Measurements from ENCODE around the gene NCK1.
"Not testable (repeated sequence)": the region's sequence is repeated elsewhere in the genome, so short reads cannot be mapped to it uniquely, and the experiment has no call there.

Gene NCK1

DNA sequence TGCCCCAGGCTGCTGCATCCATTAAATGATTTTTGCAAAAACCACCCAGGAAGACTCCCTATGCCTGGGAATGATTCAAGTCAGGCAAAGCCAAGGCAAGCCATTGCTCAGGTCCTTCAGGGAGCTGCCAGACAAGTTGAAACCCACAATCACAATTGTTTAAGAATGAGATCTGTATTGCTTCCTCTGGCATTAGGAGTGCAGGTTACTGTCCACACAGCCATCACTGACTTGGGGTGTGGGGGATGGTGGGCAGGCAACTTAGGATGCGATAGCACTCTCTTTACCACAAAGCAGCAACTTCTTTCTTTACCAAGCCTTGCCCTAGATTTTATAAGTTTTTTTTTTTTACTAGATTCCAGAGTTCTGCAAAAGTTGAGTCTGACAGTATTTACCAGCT, 80.8 kb downstream of the NCK1 start:
- in situ Hi-C loops (cut with HindIII; ENCODE audit: low sequenced_read_pairs), result no loop called here

DNA sequence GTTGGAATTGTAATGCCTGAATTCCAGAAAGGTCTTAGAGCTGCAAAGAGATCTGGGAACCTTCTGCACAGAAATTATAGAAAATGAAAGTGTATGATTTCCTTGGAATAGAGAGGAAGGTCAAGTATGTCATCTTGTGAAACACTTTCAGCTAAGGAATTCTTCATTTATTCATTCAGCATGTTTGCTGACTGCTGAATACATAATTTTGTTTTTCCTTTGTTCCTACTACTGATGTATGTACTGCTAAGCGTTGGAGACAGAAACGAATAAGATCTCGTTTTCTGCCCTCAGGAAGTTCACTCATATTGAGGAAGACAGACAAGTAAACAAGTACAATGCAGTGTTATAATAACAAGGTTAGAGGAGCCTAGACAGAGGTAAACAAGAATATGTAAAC, 81.4 kb downstream of the NCK1 start:
- in situ Hi-C loops (cut with HindIII; ENCODE audit: low sequenced_read_pairs), result no loop called here

DNA sequence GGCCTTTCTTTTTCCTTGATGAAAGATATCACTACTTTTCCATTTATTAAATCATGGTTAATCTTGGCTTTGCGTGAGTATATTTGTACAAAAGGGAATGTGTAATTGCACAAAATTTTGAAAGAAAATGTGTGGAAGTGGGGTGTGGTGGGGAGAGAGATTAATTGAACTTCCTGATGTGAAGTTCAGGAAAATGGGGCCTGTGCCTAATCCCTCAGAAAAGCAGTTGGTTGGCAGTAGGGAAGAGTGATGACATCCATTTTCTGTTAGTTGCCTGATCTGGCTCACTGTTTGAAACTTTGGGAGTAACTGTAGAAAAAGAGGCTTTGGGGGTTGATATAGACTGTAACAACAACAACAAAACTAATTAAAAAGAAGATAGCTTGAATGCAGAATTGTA, 85.0 kb downstream of the NCK1 start:
- in situ Hi-C loops (cut with HindIII; ENCODE audit: low sequenced_read_pairs), result no loop called here

DNA sequence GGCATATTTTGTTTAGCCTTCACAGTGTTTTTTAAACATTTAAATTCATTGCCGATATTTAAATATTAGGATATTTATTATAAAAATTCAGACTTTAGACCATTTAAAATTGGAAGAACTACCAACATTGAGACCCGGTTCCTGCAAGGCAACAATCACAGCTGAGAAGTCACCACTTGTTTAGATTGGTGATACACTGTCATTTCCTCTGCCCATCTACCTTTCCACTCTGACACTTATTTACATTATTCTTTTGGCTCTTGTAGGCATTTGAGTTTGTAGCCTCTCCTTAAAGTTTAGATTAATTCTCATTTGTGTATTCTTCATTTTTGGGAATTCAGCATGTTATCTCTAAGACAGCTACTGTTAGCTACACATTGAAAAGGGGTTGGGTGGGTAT, 85.5 kb downstream of the NCK1 start:
- in situ Hi-C loops (cut with HindIII; ENCODE audit: low sequenced_read_pairs), result no loop called here

DNA sequence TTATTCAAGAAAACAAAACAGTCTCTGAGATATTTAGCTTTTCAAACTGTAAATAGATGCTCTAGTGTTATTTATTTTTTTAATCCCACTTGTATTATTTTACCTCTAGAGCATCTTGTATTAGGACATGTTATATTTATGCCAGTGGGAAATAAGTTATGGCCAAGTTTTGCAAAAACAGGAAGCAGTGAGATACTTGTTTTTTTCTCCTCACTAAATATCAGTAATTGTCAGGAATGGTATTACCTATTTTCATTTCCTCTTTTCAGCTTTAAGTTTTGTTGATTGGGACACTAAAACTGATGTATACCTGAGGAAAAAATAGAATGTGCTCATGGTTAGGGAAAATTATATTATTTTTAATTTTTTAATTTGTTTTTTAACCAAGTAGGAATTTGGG, 87.1 kb downstream of the NCK1 start:
- in situ Hi-C loops (cut with HindIII; ENCODE audit: low sequenced_read_pairs), result no loop called here

DNA sequence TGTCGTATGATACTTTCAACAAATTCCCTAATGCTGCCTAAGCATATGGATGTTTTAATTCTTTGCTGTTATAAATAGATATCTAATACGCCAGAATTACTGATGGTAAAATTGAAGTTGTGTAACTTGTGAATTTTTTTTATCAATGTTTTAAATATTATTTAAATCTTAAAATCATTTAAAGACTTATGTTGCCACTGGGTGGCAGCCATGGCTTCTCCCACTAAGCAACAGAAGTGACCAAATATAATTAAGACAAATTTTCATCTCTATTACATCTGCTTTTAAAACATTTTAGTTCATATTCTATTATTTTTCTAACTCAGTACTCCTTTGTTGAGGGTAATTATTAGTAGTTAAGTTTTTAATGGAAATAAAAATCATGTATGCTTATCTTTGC, 87.7 kb downstream of the NCK1 start:
- in situ Hi-C loops (cut with HindIII; ENCODE audit: low sequenced_read_pairs), result no loop called here

DNA sequence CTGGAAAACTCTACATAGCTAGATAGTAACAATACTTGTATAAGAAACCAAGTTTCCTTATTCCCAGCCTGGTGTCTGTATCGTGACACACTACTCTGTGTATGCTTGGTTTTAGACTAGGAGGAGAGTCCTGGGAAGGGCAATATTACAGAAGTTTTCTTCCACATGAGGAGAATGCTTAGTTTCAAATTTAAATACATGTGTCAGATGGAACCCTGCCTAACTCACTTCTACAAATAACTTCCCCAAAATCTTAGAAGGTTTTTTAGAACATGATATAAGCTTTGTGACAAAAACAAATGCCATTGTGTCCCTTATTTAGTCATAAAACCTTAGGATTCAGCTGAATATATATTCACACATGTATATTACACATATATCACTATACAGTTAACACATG, 88.6 kb downstream of the NCK1 start:
- in situ Hi-C loops (cut with HindIII; ENCODE audit: low sequenced_read_pairs), result no loop called here

DNA sequence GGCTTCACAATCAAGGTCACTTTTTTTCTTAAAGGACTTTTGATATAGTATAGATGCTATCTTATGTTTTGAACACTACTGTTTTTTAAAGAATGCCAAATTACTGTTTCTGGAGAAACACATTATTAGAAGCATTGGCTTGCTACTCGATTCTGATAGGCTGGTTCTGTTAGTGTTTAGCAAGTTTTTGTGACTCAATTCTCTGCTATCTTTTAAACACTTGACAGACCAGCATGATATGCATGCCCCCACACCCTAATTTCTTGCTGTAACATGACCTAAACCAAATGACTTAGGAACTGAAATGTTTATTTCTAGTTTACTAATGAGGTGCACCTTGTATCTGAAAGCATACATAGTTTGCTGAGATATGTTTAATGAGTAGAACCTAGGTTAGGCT, 90.3 kb downstream of the NCK1 start:
- in situ Hi-C loops (cut with HindIII; ENCODE audit: low sequenced_read_pairs), result no loop called here

DNA sequence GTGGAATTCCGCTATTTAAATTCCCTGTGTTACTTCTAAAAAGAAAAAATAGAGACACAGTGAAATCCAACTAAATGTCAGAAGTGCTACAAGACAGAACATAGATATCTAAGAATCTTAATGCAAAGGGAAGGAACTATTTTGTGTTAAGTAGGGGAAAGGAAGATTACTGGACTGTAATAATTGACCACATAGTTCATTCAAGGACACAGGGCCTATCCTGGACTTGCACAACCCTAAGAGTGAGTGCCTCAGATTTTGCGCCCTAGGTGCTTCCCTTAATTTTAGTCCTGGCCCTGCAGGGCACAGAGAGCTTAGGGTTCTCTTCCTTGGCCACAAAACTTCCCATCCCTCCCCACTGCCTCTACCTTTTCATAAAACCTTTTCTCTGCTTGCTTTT, 92.2 kb downstream of the NCK1 start:
- in situ Hi-C loops (cut with HindIII; ENCODE audit: low sequenced_read_pairs), result no loop called here

DNA sequence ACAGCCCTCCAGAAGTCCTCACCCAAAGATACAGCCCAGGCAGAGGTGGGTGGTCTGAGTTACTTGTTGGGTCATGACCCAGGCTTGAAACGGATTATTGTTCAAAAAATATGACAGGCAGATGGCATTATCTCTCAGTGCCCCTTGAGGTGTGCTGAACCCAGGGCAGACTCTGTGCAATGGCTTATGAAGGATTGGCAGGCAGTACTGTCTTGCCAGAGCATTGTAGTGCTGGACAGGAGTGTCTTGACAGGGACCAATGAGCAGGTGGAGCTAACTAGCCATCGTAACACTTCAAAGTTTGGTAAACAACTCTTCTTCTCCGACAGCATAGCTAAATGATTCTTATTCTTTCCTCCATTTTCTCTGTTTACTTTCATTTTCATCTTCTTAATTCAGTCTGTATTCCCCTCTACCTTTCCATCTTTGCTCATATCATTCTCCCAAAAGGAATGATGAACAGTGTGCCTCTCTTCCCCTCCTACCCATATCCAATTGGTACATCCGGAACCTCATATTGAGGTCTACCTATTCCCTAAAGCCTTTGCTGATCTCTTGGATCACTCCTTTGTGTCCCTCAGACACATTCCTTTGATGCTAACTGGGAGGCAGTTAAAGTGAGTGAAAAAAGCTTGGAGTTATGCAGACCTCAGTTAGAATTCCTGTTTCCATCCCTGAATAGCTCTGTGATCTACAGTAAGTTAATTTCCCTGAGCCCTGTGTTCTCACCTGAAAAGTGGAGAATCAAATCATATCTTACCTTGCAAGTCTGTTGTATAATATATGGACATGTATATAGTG, 93.2 kb downstream of the NCK1 start:
- in situ Hi-C loops (cut with HindIII; ENCODE audit: low sequenced_read_pairs), result no loop called here

DNA sequence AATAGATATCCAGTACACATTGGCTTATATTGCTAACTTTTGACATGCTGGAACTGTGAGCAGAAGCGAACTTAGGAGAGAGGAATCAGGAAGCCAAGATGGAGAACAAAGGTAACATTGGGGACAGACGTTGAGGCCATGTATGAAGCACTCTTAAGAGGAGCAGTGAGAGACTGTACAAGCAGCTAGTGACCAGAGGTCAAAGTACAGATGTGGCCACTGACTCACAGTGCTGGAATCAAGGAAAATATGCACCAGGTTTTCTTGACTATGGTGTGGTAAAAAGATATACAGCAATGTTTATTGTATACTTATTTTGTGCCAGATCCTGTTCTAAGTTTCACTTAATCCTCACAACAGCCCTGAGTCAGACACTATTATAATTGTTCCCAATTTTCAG, 93.8 kb downstream of the NCK1 start:
- in situ Hi-C loops (cut with HindIII; ENCODE audit: low sequenced_read_pairs), result no loop called here

DNA sequence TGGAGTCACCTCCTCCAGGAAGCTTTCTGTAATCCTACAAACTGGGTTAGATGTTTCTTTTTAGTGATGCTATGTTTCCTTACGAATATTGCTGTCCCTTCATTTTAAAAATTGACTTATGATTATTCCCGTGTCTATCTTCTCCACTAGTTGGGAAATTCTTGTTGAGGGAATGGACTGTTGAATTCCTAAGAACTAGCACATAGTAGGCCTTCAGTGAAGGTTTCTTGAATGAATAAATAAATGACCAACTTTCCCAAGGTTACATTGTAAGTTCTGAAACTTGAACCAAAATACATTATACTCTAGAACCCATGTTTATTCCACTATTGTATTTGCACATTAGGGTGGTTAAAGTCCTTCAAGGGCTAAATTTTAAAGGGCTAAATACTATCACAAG, 95.0 kb downstream of the NCK1 start:
- in situ Hi-C loops (cut with HindIII; ENCODE audit: low sequenced_read_pairs), result no loop called here

DNA sequence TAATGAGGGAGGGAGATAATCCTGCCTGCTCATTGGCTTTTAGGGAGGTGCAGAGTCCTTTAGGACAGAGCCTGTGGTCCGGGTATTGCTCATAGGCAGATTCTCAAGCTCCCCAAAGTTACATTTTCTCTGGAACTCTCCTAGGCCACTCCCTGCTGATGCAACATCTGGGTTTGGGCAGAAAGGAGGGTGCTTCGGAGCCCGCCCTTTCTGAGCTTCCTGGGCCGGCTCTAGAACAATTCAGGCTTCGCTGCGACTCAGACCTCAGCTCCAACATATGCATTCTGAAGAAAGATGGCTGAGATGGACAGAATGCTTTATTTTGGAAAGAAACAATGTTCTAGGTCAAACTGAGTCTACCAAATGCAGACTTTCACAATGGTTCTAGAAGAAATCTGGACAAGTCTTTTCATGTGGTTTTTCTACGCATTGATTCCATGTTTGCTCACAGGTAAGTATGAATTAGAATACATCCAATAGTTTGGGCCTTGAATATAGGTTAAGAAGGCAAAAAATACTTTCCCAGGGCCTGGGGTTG, 95.8 kb downstream of the NCK1 start, which contains the start of gene IL20RB:
Gene IL20RB, plus strand, starts transcription at position 233 of the 538 bp plus-strand sequence. Its CDS starts 131 bp downstream, at position 364.
- in situ Hi-C loops (cut with HindIII; ENCODE audit: low sequenced_read_pairs), result no loop called here

DNA sequence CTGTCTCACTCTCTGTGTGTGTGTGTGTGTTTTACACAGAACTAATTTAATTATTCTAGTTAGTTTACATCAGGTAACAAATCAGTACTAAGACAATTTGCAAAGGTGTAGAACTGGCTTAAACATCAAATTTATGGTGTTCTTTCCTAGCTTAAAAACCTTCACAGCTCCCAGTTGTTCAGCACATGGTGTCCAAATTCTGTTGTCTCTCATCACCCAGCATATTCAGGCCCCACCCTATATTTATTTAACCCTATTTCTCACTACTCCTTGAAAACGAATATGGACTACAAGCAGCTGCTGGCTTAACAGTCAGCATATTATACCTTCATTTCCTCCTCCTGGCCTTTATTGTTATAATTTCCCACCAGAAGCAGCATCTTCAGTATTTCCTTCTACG, 96.9 kb downstream of the NCK1 start:
- in situ Hi-C loops (cut with HindIII; ENCODE audit: low sequenced_read_pairs), result no loop called here

DNA sequence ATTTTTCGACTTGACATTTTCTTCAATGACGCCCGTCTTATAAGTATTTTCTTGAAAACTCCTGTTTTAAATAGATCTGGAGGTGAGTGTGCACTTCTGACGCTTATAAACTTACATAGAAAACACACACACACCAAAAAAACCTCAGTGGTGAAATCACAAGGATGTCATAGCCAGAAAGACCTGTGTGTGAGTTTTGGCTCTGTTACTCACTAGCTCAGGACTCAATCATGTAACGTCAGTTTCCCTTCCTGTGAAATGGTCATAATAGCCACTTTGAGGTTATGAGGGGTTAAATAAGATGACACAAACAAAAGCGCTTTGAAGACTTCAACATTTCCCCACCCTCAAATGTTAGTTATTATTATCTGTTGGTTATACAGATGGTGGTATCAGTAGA, 97.6 kb downstream of the NCK1 start:
- in situ Hi-C loops (cut with HindIII; ENCODE audit: low sequenced_read_pairs), result no loop called here

DNA sequence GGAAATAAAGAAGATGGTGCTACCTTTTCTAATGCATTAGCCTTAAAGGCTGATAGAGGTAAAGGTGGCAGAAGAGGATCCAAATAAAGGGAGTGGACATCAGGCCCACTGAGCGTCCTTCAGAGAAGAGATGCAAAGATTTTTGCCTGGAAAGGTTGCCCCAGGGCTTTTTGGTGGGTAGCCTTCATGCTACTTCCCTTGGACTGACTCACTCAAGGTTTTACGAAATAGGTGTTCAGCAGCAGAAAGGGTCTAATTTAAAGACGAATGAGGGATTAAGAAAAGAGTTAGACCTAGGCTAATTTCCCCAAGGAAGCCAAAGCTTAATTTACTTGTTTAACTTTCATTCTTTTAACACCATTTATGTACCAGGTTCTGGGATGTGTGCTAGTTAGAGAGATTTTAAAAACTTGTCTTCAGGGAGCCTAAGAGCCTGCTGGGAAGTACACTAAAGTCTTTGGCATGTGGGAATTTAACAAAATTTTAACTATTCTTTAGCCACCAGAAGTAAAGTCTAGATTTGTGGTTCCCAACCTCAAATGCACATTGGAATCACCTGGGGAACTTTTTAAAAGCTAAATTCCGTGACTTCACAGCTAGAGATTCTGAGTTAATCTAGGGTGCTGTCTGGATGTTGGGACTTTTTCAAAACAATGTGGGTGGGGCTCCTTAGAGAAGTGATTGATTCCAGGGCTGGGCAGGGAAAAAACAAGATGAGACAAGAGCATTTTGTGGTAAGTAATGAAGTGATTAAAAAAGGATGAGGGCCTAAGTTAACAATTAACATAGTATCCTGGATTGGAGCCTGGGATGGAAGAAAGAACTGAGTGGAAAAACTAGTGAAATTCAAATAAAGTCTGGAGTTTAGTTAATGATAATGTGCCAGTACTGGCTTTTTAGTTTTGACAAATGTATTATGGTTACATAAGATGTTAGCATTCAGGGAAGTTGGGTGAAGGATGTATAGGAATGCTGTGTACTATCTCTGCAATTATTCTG, 99.1 kb downstream of the NCK1 start:
- in situ Hi-C loops (cut with HindIII; ENCODE audit: low sequenced_read_pairs), result no loop called here

DNA sequence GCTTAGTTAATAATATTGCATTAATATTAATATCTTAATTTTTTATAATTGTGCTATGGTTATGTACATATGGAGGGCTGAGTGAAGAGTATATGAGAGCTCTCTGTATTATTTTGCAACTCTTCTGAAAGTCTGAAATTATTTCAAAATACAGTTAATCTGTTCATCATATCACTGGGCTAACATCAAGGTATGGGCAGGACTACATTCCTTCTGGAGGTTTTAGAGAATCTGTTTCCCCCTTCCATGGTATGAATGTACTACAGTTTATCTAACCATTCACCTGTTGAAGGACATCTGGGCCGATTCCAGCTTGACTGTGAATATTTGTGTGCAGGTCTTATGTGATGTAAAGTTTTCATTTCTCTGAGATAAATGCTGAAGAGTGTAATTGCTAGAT, 100.9 kb downstream of the NCK1 start:
- in situ Hi-C loops (cut with HindIII; ENCODE audit: low sequenced_read_pairs), result no loop called here

DNA sequence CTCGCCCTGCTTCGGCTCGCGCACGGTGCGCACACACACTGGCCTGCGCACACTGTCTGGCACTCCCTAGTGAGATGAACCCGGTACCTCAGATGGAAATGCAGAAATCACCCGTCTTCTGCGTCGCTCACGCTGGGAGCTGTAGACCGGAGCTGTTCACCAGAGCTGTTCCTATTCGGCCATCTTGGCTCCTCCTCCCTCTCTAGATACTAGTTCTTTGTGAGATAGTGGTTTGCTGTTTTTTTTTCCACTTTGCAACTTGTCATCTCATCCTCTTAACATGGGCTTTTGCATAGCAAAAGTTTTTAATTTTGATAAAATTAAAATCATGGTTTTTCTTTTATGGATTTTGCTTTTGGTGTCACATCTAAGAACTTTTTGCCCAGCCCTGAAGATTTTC, 107.5 kb downstream of the NCK1 start:
- in situ Hi-C loops (cut with HindIII; ENCODE audit: low sequenced_read_pairs), result not testable (repeated sequence)

DNA sequence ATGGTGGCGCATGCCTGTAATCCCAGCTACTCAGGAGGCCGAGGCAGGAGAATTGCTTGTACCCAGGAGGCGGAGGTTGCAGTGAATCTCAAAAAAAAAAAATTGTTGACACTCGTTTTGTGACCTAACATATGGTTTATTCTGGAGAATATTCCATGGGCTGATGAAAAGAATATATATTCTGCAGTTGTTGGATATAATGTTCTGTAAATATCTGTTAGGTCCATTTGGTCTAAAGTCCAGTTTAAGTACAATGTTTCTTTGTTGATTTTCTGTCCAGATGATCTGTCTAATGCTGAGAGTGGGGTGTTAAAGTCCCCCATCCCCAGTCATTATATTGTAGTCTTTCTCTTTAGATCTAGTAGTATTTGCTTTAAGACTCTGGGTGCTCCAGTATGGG, 111.3 kb downstream of the NCK1 start:
- in situ Hi-C loops (cut with HindIII; ENCODE audit: low sequenced_read_pairs), result no loop called here

DNA sequence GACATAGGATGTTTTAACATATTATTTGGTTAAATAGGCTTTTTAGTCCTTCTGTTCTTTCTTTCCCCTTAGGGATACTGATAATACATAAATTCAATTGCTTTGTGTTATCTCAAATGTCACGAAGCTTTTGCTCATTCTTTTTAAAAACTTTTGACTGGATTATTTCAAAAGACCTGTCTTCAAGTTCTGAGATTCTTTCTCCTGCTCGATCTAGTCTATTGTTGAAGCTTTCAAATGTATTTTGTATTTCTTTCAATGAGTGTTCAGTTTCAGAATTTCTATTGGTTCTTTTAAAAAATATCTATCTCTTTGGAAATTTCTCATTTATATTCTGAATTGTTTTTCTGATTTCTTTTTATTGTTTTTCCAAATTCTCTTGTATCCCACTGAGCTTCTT, 112.7 kb downstream of the NCK1 start:
- in situ Hi-C loops (cut with HindIII; ENCODE audit: low sequenced_read_pairs), result no loop called here

DNA sequence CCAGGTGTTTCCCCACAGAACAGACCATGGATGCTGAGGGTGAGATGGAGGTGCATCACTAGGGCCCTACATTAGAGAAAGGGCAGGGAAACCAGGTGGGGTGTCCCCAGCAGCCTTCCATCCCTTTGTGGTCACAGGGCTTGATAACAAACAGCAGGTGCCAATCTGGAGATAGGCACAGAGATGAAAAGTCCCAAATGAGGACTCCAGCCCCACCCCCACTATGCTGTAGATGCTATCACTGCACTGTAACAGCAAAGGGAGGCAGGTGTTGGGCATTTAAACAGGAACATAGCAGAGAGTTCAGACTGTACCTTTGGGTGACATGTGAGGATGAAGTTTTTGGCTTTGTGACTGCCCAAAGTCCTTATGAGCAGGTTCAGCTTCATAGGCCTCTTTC, 117.2 kb downstream of the NCK1 start:
- in situ Hi-C loops (cut with HindIII; ENCODE audit: low sequenced_read_pairs), result no loop called here

DNA sequence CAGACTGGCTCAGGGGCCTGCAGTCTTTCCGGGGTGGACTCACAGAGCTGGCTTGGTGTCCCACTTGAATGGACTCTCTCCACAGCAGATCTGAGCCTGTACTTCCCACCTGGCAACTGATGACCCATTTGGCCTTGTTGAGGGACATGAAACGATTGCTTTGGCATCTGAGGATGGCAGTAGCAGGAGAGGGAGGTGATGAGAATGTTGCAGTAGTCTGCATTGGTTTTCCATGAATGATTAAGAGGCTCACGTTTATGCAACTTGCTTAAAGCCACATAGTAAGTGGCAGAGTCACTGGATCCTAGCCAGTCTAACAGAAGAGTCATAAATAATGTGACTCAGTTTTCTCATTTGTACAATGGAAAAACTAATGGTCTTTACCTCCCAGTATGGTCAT, 117.7 kb downstream of the NCK1 start:
- in situ Hi-C loops (cut with HindIII; ENCODE audit: low sequenced_read_pairs), result no loop called here

All from DLD1 (cell line).